ENCODE data around the gene PGC.

DNA sequence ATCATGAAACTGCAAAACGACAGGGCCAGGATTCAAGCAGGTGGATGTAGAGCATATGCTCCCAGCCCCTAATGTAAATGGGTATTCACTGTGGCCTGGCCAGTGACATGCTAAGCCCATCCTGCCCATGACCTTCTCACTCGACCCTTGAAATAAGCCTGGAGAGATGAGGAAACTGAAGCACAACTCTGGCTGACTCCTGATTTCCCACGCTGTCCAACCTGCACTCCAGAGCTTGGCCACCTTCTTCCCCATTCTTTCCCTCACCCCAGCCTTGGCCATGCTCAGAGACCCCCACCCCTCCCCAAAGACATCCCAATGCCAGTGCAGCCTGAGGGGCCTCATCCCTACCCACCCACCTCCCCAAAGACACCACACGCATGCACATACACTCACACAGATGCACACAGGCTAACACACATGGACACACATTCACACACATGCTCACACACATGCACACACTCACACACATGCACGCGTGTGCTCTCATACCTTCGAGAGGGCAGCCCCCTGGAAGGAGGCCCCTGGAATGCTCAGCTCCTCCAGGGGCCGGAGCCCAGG, 24.1 kb downstream of the PGC start:
- TF ChIP-seq POLR2A (IDR thresholded peaks at IDR 0.05) (no peak), POLR2AphosphoS5 (IDR thresholded peaks at IDR 0.05) (no peak), CTCF (IDR thresholded peaks at IDR 0.05) (no peak)
